NCI-H1105 (cell line): ENCODE data around the gene ARF6.
"Not testable (repeated sequence)": the region's sequence is repeated elsewhere in the genome, so short reads cannot be mapped to it uniquely, and the experiment has no call there.

Experiments
- DNase-seq: peaks from one replicate; lab custom pipeline; 2025; lab: John Stamatoyannopoulos, UW

The ARF6 gene

DNA sequence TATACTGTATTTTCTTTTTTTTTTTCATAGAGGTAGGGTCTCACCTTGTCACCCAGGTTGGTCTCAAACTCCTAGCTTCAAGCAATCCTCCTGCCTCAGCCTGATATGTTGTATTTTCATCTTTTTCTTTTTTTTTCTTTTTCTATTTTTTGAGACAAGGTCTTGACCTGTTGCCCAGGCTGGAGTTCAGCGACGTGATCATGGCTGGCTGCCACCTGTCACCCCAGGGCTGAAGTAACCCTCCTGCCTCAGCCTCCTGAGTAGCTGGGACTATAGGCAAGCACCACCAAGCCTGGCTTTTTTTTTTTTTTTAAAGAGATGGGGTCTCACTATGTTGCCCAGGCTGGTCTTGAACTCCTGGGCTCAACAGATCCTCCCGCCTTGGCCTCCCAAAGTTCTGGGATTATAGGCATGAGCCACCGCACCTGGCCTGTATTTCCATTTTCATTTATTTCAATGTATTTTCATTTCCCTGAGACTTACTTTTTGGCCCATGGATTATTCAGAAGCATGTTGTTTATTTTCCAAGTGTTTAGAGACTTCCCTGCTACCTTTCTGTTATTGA lies 16.2 kb upstream of the ARF6 start:
- DNase-seq, result no peak

DNA sequence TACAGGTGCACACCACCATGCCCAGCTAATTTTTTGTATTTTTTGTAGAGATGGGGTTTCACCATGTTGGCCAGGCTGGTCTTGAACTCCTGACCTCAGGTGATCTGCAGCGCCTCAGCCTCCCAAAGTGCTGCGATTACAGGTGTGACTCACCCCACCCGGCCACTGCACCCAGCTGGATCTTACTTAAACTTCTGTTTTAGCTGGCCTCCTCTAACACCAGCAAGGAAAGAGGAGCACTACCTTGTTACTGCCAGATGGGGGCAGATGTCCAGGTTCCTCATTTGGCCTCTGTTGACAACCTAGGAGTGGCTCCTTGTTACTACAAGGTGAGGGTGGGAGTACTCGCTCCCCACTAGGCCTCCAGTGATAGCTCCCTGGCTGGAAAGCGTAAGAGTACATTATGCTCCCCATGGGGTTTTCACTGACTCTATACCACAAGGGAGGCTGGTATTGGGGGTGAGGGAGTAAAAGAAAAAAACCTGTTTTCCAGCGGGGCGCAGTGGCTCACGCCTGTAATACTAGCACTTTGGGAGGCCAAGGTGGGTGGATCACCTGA lies 13.2 kb upstream of the ARF6 start:
- DNase-seq, result no peak

DNA sequence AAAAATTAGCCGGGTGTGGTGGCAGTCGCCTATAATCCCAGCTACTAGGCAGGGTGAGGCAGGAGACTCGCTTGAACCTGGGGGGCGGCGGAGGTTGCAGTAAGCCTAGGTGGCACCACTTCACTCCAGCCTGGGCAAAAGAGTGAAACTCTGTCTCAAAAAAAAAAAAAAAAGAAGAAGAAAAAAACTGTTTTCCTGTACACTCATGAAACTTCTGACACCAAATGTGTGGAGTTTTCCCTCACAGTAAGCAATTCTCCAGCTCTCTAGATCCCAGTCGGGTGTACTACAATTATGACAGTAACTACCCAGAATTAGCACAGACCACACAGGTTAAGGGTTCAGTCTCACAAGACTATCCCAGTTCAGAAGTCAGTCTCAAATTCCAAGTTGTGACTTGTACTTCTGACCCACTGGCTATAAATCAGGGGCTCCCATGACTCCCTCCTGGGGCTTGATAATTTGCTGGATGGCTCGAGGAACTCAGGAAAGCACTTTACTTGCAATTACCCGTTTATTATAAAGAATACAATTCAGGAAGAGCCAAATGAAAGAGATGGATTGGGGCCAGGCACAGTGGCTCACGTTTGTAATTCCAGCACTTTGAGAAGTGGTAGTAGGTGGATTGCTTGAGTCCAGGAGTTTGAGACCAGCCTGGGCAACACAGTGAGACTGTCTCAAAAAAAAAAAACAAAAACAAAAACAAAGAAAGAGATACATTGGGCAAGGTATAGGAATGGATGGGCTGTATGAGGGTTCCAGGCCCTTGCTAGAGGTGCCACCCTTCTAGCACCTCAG lies 12.4 kb upstream of the ARF6 start:
- DNase-seq, result no peak

DNA sequence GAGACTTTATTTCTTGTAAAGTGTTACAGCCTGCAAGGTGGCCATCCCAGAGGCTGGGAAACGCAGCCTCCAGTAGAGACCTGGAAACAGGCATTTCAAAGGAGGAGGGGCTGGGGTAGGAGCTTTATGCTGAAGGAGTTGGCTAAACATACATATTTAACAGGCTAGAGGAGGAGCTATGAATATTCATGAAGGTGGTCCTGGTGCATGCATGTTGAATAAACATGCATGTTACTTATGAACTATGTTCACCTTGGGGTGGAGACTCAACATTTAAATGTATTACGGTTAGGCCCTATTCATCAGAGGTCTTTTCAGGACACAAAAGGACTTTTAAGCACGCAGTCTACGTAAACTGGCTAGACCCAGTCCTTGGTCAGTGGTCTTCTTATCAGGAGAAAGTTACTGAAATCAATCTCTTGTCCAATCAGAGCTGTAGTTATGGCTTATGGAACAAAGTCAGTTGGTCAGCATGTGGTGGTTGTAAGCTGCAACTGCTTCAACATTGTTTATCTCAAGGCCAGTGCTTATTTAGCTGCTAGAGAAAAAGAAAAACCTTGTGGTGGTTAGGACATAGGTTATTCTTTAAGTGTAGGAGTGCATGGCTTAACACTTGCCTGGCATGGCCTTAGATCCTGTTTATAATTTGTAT lies 11.4 kb upstream of the ARF6 start:
- DNase-seq, result no peak

DNA sequence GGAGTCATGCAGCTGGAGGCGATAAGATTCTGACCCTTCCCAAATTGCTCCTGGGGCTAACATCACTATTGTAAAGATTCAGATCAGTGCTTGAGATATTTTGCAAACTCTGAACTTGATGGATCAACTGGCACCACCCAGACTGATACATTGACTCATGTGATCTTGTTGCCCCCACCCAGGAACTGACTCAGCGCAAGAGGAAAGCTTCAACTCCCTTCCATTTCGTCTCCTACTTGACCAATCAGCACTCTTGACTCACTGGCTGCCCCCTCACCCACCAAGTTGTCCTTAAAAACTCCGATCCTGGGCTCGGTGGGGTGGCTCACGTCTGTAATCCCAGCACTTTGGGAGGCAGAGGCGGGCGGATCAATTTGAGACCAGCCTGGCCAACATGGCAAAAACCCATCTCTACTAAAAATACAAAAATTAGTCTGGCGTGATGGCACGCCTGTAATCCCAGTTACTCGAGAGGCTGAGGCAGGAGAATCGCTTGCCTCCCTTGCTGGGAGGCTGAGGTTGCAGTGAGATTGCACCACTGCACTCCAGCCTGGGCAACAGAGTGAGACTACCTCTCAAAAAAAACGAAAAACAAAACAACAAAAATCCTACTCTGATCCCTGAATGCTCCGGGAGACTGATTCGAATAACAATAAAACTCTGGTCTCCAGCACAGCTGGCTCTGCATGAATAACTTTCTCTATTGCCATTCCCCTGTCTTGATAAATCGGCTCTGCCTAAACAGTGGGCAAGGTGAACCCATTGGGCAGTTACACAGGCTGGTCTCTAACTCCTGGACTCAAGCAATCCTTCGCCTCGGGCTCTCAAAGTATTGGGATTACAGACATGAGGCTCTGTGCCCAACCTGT lies 9.8 kb upstream of the ARF6 start:
- no peak for DNase-seq

GRCh38 chr14:49886523-49886922 lies 6.4 kb upstream of the ARF6 start:
- DNase-seq, result no peak

- DNase-seq, result no peak
Observed at GRCh38 chr14:49888293-49888692, 4.6 kb upstream of the ARF6 start.

GRCh38 chr14:49892301-49892635 lies 614 bp upstream of the ARF6 start:
- DNase-seq, result peak; percentile 31

DNA sequence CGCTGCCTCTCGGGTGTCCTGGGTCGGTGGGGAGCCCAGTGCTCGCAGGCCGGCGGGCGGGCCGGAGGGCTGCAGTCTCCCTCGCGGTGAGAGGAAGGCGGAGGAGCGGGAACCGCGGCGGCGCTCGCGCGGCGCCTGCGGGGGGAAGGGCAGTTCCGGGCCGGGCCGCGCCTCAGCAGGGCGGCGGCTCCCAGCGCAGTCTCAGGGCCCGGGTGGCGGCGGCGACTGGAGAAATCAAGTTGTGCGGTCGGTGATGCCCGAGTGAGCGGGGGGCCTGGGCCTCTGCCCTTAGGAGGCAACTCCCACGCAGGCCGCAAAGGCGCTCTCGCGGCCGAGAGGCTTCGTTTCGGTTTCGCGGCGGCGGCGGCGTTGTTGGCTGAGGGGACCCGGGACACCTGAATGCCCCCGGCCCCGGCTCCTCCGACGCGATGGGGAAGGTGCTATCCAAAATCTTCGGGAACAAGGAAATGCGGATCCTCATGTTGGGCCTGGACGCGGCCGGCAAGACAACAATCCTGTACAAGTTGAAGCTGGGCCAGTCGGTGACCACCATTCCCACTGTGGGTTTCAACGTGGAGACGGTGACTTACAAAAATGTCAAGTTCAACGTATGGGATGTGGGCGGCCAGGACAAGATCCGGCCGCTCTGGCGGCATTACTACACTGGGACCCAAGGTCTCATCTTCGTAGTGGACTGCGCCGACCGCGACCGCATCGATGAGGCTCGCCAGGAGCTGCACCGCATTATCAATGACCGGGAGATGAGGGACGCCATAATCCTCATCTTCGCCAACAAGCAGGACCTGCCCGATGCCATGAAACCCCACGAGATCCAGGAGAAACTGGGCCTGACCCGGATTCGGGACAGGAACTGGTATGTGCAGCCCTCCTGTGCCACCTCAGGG lies 679 bp downstream of the ARF6 start:
- DNase-seq, result peak; percentile 20

DNA sequence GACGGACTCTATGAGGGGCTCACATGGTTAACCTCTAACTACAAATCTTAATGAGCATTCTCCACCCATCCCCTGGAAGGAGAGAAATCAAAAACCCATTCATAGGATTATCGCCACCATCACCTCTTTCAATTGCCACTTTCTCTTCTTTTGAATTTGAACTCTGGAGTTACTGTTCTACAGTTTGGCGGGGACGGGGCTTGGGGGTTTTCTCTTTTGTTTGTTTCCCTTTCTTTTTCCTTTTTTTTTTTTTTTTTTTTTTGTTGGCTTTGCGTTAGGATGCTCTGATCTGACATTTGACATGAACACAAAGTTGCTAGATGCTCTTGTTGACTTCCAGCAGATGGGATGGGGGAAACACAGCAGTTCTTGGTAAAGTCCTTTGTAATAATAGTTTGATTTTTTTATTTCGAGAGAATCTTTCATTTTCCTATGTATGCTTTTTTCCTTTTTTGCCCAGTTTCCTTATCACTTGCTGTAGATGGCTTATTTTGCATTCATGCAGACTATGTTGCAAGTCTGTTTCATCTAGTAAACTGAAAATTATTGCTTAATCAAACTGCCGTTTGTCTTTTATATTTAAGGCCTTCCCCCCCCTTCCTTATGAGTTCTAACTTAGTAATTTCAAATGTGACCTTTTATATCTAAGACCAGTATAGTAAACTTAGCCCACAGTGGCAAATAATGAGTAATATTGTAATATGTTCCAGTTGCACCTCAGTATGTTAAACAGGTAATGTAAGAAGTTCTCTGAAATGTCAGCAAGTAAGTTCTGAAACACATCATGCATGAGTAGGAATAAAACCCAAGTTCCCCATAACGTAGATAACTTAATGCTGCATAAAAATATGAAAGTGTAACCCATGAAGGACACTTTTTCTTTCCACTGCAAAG lies 1.6 kb downstream of the ARF6 start:
- DNase-seq, result not testable (repeated sequence)

DNA sequence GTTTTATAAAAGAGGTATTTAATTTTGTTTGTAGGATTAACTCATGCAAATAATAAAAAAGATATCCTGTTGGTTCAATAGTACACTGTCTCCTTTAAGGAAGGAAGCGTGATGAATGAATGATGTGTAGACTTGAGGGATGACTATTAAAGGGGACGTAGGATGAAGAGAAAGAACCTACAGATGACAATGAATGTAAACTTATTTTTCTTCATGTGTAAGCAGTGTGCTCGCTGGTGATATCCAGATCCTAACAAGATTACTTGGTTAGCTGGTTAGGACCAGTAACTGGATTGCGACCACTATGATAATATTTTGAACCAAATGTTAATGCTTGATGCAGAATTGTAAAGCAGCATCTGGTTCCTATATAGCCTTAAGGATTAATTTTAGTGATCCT lies 2.6 kb downstream of the ARF6 start:
- no peak for DNase-seq

DNA sequence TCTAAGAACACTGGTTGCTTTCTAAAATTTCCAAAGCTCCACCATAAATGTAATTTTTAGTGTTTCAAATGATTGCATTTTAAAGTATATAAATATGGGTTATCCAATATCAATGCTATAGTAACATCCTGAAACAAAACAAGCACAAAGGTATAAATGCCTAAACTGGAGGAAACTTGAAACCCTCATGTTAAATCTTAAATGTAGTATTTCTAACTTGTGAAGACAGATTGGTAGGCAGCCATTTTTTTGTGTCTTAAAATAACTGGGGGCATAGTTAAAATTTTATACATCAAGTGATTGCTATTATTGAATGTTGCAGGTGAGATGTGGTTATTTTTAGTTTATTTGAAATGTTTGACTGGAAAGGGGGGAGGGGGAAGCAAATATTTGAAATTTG lies 3.4 kb downstream of the ARF6 start:
- DNase-seq, result not testable (repeated sequence)

- no peak for DNase-seq
Observed at GRCh38 chr14:49896966-49897365, 4.1 kb downstream of the ARF6 start.

- DNase-seq, result no peak
Observed at GRCh38 chr14:49897414-49897813, 4.5 kb downstream of the ARF6 start.

DNA sequence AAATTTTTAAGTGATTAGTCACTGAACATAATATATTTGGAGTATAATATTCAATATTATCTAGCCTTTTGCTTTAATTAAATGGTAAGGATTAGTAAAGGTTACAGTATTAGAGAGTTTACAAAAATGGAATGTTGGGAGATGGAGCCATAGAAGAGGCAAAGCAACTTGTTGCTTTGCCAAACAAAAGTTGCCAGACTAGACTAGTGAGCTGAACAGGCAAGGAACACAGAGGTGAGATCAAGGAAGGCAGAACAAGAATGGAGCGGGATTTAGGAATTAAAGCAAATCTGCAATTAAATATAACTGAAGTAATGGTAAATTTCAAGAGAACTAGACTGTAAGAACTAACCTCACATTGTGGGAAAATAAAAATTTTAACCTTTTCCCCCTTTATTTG lies 5.1 kb downstream of the ARF6 start:
- no peak for DNase-seq

DNA sequence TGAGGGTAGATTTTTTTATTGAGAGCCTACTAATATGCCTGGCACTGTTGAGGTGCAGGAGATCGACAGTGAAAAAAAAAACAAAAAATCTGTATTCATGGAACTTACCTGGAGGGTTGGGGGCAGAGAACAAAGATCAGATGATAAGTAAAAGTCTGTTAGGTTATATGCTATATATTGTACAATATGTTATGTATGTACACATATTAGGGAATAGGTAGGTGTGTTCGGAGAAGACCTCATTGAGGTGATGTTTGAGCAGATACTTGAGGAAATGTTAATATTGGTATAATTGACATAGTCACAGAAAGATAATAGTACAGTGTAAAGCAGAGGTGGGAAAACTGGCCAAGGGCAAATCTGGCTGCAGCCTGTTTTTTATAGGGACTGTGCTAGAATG lies 5.6 kb downstream of the ARF6 start:
- no peak for DNase-seq

- DNase-seq, result no peak
Observed at GRCh38 chr14:49900973-49901372, 8.1 kb downstream of the ARF6 start.

- not testable (repeated sequence) for DNase-seq
Observed at GRCh38 chr14:49902679-49903246, 9.9 kb downstream of the ARF6 start.

DNA sequence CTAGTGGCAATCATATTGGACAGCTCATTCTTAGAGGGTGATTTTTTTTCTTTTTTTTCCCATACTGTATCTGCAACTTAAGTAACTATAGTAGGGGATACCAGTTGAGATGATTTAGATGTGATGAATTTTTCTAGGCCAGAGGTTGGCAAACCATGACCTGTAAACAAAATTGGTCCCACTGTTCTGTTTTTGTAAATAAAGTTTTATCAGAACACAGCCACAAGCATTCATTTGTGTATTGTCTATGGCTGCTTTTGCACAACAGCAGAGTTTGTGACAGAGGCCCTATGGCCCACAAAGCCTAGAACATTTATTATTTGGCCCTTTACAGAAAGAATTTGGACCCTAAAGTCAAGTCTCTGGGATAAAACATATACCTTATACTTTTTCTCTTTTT lies 11.4 kb downstream of the ARF6 start:
- no peak for DNase-seq

DNA sequence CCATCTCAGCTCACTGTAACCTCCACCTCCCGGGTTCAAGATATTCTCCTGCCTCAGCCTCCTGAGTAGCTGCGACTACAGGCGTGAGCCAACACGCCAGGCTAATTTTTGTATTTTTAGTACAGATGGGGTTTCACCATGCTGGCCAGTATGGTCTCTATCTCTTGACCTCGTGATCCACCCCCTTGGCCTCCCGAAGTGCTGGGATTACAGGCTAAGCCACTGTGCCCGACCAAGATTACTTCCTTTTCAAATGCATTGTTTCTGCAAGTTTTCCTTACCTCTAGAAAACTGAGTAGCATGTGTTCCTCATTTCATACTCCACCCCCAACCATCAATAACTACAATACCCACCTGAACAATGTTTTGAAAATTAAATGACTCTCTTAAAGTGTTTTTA lies 13.1 kb downstream of the ARF6 start:
- no peak for DNase-seq
